SIG-M5 treated with dmso at 0.1 percent for 504 hours (cell line): ENCODE results near the gene ARG2.

ENCODE experiments used
- DNase-seq: peaks from one replicate; lab custom pipeline; 2025; ENCODE audit not compliant: unreplicated experiment; lab: John Stamatoyannopoulos, UW

The ARG2 gene

DNA sequence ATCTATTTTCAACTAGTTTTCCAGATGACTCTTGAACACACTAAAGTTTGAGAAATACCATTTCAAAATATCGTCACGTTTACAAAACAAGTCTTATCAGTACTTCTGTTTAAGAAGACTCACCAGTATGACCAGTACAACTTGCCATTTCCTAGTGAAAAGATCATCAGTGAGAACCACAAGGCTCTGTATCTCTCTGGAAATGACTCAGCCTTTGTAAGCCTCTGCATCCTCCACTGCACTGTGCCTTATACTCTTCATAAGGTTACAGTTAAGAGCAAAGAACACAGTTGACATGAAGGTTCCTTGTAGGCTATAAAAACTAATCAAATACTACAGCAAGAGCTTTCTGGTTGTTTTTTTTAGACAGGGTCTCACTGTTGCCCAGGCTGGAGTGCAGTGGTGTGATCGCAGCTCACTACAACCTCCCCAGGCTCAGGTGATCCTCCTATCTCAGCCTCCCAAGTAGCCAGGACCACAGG is 60.4 kb downstream of the ARG2 start:
- DNase-seq, result peak; percentile 32

DNA sequence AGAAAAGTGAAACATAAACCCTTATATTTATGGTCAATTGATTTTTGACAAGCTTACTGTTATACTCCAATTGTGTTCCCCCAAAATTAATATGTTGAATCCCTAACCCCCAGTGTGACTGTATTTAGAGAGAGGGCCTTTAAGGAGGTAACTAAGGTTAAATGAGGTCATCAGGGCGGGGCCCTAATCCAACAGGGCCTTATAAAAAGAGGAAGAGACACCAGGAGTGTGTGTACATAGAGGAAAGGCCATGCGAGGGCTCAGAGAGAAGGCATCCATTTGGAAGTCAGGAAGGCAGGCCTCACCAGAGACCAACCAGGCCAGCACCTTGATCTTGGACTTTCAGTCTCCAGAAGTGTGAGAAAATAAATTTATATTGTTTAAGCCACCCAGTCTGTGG is 61.2 kb downstream of the ARG2 start:
- DNase-seq, result peak; percentile 72

DNA sequence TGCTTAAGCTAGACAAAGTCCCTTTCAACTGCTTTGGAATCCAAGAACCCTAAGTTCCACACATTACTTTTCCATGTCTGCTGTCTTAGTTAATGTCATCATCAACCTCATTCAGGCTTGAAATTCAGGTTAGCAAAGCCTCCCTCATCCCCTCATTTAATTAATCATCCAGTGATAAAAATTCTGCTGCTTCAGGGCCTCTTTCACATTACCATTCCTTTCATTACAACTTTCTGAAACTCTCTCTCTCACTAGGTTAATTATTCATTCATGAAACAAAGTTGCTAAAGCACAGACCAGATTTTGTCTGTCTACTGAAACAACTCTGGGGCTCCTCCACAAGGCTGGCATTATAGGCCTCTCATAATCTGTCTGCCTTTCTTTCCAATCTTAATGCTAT is 64.1 kb downstream of the ARG2 start:
- DNase-seq, result no peak

DNA sequence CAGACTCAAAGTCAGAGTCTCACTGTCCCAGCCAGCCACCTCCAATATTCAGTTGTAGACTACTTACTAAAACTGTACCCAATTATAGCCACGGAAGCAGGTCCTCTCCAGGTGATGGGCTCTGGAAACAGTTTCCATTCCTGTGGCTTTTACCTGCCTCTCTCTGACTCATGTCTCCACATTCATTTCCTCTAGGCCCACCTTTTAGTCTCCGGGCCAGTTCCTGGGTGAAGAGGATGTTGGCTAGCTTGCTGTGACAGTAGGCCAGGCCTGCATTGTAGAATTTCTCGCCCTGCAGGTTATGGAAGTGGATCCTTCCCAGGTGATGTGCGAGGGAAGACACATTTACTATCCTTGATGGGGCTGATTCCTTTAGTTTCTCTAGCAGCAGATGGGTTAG is 70.3 kb downstream of the ARG2 start:
- DNase-seq, result no peak

DNA sequence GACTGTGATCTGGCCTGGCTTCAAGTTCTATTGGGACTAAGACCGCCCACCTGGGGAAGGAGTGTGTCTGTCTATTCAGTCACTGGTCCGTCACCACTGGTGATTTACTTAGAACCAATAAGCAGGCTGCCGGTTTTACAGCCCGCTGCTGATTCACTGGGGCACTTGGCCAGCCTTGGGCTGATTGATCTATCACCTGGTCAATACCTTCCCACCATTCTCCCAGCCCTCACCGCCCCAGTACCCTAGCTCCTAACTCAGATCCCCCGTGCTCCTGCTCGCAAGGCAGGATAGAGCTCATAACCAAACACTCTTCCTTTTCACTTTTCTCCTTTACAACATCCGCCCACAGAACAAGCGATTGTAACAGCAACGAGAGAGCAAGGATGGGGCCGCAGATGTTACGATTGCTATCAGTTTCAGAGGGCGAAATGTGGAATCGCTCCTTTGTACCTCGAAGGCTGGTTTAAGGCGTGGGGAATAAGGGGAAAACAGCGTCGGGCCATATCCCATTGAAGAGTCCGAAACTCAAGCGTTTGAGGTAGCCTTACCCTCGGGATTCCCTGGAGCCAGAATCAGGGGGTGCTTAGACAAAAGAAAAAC is 75.2 kb downstream of the ARG2 start:
- DNase-seq, result peak; percentile 86

DNA sequence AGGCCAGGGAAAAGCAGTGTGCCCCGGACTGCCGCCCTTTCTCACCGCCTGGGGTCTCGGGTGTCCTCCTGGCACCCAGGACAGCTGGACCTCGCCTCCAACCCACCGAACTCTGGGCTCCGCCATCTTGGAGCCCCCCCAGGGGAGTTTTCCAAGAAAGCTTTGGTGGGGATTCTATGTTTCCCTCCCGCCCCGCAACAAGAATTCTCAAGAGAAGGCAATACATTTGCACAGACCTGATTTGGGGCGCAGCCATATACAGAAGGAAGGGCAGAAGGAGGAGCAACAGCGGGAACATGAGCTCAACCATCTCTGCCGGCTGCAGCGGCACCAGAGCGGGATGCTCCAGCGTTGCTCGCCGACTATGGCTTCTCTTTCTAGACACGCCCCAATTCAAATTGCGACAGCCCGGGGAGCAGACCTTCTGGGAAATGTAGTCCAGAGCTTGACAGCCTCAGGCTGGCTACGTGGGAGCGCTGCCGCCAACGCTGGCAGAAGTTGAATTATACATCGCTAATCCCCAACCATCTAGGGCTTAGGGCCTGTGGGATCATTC is 75.8 kb downstream of the ARG2 start, which contains the start of gene RDH11:
TSS of gene RDH11 (minus strand) at position 371 of the 556 bp plus-strand sequence. CDS start at position 310, 61 bp downstream.
- peak; percentile 94 for DNase-seq

DNA sequence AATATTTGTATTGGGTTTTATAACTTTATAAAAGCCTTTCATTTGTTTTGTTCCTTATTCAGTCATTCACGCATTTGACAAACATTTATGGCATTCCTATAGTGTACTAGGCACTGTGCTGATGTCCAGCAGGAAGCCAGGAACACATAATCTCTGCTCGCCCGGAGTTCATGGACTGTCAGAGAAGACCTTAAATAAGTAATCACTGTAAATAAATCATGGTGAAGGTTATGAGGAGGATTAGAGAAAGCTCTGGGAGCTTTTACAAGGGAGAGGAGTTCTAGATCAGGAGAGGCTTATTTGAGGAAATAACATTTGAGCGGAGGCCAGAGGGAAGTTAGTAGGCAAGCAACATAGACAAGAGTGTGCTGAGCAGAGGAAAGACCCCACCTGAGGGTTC is 77.3 kb downstream of the ARG2 start:
- no peak for DNase-seq

DNA sequence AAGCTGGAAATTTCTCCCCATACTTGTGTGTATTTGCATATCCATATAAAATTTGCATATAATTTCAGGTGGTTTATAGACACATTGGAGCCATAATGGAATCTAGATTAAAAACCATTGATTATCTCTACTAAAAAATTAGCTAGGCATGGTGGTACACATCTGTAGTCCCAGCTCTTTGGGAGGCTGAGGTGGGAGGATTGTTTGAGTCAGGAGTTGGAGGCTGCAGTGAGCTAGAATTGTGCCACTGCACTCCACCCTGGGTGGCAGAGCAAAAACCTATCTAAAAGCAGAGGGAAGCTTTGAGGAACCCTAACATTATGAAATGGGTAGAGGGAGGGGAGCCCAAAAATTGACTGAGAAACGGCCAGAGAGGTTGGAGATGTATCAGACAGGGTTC is 78.5 kb downstream of the ARG2 start:
- no peak for DNase-seq
